Measurements from ENCODE around the gene CEP85L.

- TF ChIP-seq CTCF (IDR thresholded peaks at IDR 0.05) (no peak), EZH2 (IDR thresholded peaks at IDR 0.05) (no peak)
These were observed 88.4 kb downstream of the CEP85L start for GRCh38 chr6:118562959-118563358.
